Stimulated activated CD4-positive, alpha-beta T cell treated with anti-CD3 and anti-CD28 coated beads, Interleukin-1b, Interleukin-23, amount 100 ng/mL, for 4 hours (primary cell): ENCODE results near the gene PCDHGA7.
"Not testable (repeated sequence)": the region's sequence is repeated elsewhere in the genome, so short reads cannot be mapped to it uniquely, and the experiment has no call there.

ENCODE experiments used
- DNase-seq, 2 donors: peaks; one replicate each; pipeline ENCODE4 v3.0.0-alpha.2; 2020; ENCODE audit warnings: low read depth in 2 of 2

PCDHGA7 gene

DNA sequence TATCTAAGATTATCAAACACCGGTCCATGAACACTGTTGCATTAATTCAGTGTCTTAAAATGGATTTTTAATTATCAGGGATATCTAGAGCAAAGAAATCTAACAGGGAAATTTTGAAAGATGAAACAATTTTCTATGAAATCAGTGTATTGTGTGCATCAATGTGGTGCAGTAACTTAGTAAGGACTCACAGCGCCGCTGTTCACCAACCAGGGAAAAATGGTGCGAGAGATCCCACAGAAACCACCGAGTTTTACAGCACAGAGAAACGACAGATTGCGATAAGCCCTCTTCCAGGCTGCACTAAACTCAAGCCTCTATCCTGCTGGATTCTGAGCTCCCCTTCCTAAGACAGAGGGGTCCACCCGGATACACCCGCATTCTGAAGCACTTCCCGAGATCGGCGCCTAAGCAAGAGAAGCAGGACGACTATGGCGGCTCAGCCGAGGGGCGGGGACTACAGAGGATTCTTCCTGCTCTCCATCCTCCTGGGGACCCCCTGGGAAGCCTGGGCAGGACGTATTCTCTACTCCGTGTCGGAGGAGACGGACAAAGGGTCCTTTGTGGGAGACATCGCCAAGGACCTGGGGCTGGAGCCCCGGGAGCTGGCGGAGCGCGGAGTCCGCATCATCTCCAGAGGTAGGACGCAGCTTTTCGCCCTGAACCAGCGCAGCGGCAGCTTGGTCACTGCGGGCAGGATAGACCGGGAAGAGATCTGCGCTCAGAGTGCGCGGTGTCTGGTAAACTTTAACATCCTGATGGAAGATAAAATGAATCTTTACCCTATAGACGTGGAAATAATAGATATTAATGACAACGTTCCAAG lies at the start of gene PCDHGA7:
TSS of gene PCDHGA7 (plus strand) at position 274 of the 826 bp plus-strand sequence. CDS start at position 432, 158 bp downstream.
- no peak for DNase-seq

DNA sequence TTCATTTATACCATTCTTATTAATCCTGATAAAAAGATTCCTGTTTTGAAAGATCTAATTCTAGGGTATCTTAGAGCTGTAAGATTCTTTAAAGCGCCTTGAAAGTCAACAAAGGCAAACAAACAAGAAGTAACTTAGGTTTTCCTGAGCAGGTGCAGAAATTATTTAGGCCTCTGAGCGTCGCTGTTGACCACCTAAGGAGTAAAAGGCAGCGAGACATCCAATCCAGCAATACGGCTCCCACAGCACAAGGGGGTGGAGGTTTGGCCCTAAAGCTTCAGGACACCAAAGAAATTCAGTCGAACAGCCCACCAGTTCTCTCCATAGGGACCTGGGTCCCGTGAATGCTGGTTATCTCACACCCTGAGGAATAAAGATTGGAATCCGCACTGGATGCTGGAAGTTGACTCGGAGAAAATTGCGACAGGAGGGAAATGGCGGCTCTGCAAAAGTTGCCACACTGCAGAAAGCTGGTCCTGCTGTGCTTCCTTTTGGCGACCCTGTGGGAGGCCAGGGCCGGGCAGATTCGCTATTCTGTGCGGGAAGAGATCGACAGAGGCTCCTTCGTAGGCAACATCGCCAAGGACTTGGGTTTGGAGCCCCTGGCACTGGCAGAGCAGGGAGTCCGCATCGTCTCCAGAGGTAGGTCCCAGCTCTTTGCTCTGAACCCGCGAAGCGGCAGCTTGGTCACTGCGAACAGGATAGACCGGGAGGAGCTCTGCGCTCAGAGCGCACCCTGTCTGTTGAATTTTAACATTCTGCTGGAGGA lies 43.8 kb upstream of the PCDHGA7 start, which contains the start of gene PCDHGA2:
TSS of gene PCDHGA2 (plus strand) at position 223 of the 769 bp plus-strand sequence.
- no peak for DNase-seq

DNA sequence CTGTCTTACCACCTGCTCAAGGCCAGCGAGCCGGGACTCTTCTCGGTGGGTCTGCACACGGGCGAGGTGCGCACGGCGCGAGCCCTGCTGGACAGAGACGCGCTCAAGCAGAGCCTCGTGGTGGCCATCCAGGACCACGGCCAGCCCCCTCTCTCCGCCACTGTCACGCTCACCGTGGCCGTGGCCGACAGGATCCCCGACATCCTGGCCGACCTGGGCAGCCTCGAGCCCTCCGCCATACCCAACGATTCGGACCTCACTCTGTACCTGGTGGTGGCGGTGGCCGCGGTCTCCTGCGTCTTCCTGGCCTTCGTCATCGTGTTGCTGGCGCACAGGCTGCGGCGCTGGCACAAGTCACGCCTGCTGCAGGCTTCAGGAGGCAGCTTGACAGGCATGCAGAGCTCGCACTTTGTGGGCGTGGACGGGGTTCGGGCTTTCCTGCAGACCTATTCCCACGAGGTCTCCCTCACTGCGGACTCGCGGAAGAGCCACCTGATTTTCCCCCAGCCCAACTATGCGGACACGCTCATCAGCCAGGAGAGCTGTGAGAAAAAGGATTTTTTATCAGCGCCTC lies 41.7 kb upstream of the PCDHGA7 start:
- not testable (repeated sequence) for DNase-seq

DNA sequence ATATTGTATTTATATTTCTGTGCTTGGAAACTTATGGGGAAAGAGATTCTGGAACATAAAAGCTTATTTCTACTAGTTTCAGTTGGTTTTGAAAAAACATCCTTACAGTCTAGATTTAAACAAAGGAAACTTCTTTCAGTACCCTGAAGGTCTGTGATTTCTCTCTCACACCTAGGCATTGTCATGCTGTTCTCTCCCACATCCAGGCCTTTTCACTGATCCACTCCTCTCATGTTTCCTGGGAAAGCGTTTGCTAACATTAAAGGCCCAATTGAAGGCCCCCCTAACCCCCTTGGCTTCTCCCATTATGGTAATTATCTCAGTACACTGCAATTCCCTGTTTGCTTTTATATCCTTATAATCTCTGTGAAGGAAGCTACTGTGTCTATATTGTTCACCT lies 39.8 kb upstream of the PCDHGA7 start:
- no peak for DNase-seq

DNA sequence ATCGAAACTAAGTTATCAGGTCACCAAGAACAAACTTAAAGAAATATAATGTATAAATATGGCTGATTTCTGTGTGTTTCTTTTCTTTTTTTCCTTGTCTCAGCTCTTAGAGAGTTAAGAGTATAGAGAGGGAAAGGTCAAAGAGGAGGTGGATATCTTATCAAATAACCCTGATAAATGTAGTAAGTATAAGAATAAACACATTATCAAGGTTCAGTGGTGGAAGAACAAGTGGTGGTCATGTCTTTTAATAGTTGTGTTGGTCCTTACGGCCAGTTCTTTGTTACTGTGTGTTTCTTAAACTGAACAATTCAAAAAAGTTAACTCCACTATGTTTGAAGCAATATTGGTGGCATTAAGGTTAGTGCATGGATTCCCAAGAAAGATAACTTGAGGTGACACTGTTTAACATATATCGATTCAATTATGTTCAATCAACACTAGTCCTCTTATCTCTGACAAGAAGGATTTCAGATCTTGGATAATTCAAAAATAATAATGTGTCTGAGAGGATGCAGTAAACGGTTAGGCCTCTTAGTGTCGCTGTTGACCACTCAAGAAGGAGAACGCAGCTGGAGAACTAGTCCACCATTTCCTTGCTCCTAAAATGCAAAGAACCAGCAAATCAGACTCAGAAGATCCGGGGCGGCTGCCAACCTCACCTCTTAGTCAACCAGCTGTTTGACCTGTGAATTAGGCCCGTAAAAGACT lies 39.1 kb upstream of the PCDHGA7 start, which contains the start of gene PCDHGA3:
TSS of gene PCDHGA3 (plus strand) at position 588 of the 711 bp plus-strand sequence. CDS start 205 bp downstream, outside the sequence.
- no peak for DNase-seq

DNA sequence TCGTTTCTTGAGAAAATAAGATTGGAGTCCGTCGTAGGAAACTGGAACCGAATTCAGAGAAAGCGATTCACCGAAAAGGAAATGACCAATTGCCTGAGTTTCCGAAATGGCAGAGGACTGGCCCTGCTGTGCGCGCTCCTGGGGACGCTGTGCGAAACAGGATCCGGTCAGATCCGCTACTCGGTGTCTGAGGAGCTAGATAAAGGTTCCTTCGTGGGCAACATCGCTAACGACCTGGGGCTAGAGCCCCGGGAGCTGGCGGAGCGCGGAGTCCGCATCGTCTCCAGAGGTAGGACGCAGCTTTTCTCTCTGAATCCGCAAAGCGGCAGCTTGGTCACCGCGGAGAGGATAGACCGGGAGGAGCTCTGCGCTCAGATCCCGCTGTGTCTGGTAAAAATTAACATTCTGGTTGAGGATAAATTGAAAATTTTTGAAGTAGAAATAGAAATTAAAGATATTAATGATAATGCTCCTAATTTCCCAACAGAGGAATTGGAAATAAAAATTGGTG lies 38.5 kb upstream of the PCDHGA7 start:
- no peak for DNase-seq

DNA sequence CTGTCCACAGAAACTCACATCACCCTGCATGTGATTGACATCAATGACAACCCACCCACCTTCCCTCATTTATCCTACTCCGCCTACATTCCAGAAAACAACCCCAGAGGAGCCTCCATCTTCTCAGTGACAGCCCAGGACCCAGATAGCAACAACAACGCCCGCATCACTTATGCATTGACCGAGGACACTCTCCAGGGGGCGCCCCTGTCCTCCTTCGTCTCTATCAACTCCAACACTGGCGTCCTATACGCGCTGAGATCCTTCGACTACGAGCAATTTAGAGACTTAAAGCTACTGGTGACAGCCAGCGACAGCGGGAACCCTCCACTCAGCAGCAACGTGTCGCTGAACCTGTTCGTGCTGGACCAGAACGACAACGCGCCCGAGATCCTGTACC lies 37.2 kb upstream of the PCDHGA7 start:
- no peak for DNase-seq

DNA sequence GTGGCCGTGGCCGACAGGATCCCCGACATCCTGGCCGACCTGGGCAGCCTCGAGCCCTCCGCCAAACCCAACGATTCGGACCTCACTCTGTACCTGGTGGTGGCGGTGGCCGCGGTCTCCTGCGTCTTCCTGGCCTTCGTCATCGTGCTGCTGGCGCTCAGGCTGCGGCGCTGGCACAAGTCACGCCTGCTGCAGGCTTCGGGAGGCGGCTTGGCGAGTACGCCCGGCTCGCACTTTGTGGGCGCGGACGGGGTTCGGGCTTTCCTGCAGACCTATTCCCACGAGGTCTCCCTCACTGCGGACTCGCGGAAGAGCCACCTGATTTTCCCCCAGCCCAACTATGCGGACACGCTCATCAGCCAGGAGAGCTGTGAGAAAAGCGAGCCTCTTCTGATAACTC lies 36.5 kb upstream of the PCDHGA7 start:
- DNase-seq, result not testable (repeated sequence)

DNA sequence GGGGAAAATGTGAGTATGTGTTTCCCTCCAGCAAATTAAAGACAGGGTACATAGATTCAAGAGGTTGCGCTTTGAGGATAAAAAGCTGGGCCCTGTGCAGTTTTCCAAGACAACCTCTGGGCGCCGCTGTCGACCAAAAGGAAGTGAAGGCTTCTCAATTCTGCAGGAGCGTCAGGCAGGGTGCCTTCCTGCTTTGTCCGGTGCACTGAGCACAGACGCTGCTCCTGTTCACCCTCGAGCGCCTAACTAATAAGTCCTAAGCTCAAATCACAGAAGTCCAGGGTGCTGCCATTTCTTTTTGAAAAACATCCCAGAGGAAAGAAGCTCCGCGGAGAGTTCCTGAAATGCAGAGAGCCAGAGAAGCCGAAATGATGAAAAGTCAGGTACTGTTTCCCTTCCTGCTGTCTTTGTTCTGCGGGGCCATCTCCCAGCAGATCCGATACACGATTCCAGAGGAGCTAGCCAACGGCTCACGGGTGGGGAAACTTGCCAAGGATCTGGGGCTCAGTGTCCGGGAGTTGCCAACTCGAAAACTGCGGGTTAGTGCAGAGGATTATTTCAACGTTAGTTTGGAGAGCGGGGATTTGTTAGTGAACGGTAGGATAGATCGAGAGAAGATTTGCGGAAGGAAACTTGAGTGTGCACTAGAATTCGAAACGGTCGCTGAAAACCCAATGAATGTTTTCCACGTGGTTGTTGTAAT lies 32.5 kb upstream of the PCDHGA7 start, which contains the start of gene PCDHGB1:
TSS of gene PCDHGB1 (plus strand) at position 183 of the 703 bp plus-strand sequence. CDS start at position 345, 162 bp downstream.
- DNase-seq, result no peak

DNA sequence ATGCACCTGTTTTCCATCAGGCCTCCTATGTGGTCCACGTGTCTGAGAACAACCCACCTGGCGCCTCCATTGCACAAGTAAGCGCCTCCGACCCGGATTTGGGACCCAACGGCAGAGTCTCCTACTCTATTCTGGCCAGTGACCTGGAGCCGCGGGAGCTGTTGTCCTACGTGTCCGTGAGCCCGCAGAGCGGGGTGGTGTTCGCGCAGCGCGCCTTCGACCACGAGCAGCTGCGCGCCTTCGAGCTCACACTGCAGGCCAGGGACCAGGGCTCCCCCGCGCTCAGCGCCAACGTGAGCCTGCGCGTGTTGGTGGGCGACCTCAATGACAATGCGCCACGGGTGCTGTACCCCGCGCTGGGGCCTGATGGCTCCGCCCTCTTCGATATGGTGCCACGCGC lies 31.0 kb upstream of the PCDHGA7 start:
- no peak for DNase-seq

DNA sequence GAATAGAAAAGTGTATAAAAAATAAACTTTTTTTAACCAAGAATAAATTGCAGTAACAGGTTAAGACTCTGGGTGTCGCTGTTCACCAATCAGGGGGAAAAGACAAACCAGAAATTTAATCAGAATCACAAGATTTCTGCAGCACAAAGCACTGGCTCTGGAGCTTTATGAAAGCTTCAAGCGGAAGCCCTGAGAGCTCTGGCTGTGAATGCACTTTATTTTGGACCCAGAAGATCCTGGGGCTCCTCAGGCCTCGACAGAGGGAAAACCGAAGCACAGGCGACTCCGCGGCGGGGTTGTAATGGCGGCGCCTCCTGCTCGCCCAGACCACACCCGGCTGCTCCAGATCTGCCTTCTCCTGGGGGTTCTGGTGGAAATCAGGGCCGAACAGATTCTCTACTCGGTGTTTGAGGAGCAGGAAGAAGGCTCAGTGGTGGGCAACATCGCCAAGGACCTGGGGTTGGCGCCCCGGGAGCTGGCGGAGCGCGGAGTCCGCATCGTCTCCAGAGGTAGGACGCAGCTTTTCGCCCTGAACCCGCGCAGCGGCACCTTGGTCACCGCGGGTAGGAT lies 27.6 kb upstream of the PCDHGA7 start, which contains the start of gene PCDHGA4:
TSS of gene PCDHGA4 (plus strand) at position 122 of the 570 bp plus-strand sequence. CDS start at position 209, 87 bp downstream.
- DNase-seq, result no peak

DNA sequence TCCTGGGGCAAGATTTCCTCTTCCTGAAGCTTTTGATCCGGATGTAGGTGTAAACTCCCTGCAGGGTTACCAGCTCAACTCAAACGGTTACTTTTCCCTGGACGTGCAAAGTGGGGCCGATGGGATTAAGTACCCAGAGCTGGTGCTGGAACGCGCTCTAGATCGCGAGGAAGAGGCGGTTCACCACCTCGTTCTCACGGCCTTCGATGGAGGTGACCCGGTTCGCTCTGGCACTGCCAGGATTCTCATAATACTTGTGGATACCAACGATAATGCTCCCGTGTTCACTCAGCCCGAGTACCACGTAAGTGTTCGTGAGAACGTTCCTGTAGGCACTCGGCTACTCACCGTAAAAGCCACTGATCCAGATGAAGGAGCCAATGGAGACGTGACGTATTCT lies 26.9 kb upstream of the PCDHGA7 start:
- no peak for DNase-seq

DNA sequence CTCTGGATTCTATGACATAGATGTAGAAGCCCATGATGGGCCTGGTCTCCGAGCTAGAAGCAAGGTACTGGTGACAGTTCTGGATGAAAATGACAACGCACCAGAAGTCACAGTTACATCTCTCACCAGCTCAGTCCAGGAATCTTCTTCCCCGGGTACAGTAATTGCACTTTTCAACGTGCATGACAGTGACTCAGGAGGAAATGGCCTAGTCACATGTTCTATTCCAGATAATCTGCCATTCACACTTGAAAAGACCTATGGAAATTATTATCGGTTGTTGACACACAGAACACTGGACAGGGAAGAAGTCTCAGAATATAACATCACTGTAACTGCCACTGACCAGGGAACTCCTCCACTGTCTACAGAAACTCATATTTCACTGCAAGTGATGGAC lies 26.4 kb upstream of the PCDHGA7 start:
- DNase-seq, result no peak

DNA sequence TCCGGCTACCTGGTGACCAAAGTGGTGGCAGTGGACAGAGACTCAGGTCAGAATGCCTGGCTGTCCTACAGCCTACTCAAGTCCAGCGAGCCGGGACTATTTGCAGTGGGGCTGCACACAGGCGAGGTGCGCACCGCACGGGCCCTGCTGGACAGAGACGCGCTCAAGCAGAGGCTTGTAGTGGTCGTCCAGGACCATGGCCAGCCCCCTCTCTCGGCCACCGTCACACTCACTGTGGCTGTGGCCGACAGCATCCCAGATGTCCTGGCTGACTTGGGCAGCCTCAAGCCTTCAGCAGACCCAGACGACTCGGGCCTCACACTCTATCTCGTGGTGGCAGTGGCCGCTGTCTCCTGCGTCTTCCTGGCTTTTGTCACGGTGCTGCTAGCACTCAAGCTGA lies 25.6 kb upstream of the PCDHGA7 start:
- DNase-seq, result no peak

DNA sequence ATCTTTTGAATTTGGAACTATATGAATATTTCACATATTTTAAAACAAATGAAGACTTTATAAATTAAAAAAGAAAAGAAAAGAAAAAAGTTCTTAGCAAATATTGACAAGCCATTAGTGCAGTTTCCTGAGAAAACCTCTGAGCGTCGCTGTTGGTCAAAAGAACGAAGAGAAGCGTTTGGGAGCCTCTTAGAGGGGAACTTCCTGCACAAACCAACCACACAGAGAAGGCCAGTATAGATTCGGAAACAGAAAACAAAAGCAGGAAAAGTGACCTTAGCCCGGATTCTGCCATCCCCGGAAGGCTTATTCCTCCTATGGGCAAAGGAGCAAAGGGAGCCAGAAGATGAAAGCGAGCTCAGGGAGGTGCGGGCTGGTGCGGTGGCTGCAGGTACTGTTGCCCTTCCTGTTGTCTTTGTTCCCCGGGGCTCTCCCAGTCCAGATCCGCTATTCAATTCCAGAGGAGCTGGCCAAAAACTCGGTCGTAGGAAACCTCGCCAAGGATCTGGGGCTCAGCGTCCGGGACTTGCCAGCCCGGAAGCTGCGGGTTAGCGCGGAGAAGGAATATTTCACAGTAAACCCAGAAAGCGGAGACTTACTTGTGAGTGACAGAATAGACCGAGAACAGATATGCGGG lies 22.6 kb upstream of the PCDHGA7 start, which contains the start of gene PCDHGB2:
TSS of gene PCDHGB2 (plus strand) at position 205 of the 637 bp plus-strand sequence. CDS start at position 347, 142 bp downstream.
- DNase-seq, result no peak

DNA sequence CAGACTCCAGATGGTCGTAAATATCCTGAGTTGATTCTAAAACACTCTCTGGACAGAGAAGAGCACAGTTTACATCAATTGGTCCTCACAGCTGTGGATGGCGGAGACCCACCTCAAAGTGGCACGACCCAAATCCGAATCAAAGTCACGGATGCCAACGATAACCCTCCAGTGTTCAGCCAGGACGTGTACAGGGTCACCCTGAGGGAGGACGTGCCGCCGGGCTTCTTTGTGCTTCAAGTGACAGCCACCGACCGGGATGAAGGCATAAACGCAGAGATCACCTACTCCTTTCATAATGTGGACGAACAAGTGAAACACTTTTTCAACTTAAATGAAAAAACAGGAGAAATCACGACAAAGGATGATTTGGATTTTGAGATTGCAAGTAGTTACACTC lies 21.9 kb upstream of the PCDHGA7 start:
- no peak for DNase-seq

DNA sequence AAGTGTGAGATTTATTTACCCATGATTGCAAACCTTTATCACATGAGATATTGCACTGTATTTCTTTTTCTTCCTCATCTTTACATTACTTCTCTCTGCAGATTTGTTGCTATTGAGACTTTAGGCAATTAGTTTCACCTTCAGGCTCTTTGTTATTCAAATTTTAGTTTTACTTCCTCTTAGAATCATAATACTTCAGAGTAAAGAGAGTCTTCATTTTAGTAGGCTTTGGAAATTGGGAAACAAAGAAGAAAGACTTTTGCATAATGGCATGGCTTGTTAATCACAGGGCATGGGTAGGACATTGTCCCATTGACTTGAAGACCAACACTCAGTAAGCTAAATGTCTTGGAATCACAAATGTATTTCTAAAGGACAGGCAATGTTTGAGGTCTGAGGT lies 19.8 kb upstream of the PCDHGA7 start:
- no peak for DNase-seq

DNA sequence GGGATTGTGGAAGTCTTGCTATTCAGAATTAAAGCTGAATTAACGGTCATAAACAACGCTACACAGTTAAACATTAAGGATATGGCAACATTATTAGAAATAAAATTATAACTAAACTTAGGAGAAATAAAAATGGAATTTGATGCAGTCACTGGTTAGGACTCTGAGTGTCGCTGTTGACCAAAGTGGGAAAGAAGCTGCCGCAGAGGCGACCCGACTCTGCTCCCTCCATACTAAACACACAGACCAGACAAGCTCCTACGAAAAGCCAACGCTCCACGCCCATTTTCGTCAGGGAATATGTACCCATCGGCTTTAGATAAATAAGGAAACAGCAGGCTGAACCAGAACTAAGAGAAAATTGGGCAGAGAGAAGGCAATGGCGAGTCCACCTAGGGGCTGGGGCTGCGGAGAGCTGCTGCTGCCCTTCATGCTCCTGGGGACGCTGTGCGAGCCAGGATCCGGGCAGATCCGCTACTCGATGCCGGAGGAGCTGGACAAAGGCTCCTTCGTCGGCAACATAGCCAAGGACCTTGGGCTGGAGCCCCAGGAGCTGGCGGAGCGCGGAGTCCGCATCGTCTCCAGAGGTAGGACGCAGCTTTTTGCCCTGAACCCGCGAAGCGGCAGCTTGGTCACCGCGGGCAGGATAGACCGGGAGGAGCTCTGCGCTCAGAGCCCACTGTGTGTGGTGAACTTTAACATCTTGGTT lies 18.4 kb upstream of the PCDHGA7 start, which contains the start of gene PCDHGA5:
TSS of gene PCDHGA5 (plus strand) at position 211 of the 709 bp plus-strand sequence. CDS start at position 380, 169 bp downstream.
- no peak for DNase-seq
